HCT116 (cell line): ENCODE data around the gene SPAG8.

ENCODE experiments used
- EZH2phosphoT487 ChIP-seq: fragments of 200-600 bp; IDR thresholded peaks from 2 replicates; pipeline ENCODE4 v1.6.1; 2018; ENCODE audit warnings: antibody characterized with exemption, borderline replicate concordance
- TF ChIP-seq, protein P1 (sequence below), 3 experiments: fragments of 200-600 bp in 1 of 3; sonication (generic) in 1 of 3; IDR thresholded peaks in 2 of 3; conservative IDR thresholded peaks in 1 of 3; 2 replicates each; pipeline ENCODE4 v1.5.1; 2012 to 2017; ENCODE audit warnings: low read depth in 2 of 3, low read length in 2 of 3, antibody characterized with exemption in 1 of 3, borderline replicate concordance in 1 of 3, control low read depth in 1 of 3, mild to moderate bottlenecking in 1 of 3, mixed read lengths in 1 of 3, mixed run types in 1 of 3, moderate library complexity in 1 of 3; ENCODE audit not compliant: insufficient read depth in 1 of 3
- TF ChIP-seq, protein P2 (sequence below): IDR thresholded peaks from 2 replicates; pipeline ENCODE4 v1.6.1; 2012

DNA sequence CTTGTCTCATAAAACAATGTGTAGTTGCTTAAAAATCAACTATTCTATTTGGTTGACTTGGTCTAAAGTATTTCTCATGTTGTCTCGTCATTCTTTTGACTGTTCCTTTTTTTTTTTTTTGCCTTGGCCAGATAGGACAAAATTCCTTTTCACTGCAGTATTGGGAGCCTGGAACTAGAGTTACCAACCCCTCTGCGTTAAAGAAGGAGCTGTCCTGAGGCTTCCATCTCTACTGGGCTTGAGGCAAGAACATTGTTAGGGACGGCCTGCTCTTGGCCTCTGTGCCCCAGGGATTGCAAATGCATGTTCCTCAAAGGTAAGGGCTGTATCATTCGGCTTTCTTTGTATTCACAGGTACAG lies 22.1 kb downstream of the SPAG8 start:
- TF ChIP-seq, protein P1, sequence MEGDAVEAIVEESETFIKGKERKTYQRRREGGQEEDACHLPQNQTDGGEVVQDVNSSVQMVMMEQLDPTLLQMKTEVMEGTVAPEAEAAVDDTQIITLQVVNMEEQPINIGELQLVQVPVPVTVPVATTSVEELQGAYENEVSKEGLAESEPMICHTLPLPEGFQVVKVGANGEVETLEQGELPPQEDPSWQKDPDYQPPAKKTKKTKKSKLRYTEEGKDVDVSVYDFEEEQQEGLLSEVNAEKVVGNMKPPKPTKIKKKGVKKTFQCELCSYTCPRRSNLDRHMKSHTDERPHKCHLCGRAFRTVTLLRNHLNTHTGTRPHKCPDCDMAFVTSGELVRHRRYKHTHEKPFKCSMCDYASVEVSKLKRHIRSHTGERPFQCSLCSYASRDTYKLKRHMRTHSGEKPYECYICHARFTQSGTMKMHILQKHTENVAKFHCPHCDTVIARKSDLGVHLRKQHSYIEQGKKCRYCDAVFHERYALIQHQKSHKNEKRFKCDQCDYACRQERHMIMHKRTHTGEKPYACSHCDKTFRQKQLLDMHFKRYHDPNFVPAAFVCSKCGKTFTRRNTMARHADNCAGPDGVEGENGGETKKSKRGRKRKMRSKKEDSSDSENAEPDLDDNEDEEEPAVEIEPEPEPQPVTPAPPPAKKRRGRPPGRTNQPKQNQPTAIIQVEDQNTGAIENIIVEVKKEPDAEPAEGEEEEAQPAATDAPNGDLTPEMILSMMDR (IDR thresholded peaks at IDR 0.05 in 2 of 3, conservative IDR thresholded peaks at IDR 0.05 in 1 of 3; ENCODE audit: borderline replicate concordance in 1 of 3, insufficient read depth in 1 of 3, low read depth in 2 of 3, low read length in 2 of 3), result no peak
- TF ChIP-seq, protein P2, sequence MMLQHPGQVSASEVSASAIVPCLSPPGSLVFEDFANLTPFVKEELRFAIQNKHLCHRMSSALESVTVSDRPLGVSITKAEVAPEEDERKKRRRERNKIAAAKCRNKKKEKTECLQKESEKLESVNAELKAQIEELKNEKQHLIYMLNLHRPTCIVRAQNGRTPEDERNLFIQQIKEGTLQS, result no peak
- TF ChIP-seq EZH2phosphoT487, result no peak
